Stimulated activated CD8-positive, alpha-beta memory T cell treated with anti-CD3 and anti-CD28 coated beads, Interleukin-15, amount 100 ng/mL, for 4 hours (primary cell): ENCODE measurements around the gene CCNF.
A peak's percentile ranks its signal among the peaks of the same experiment; 100 is the strongest.

Experiments
- DNase-seq, 2 donors: peaks; one replicate each; pipeline ENCODE4 v3.0.0-alpha.2; 2020; ENCODE audit warnings: low read depth in 2 of 2

CCNF gene

DNA sequence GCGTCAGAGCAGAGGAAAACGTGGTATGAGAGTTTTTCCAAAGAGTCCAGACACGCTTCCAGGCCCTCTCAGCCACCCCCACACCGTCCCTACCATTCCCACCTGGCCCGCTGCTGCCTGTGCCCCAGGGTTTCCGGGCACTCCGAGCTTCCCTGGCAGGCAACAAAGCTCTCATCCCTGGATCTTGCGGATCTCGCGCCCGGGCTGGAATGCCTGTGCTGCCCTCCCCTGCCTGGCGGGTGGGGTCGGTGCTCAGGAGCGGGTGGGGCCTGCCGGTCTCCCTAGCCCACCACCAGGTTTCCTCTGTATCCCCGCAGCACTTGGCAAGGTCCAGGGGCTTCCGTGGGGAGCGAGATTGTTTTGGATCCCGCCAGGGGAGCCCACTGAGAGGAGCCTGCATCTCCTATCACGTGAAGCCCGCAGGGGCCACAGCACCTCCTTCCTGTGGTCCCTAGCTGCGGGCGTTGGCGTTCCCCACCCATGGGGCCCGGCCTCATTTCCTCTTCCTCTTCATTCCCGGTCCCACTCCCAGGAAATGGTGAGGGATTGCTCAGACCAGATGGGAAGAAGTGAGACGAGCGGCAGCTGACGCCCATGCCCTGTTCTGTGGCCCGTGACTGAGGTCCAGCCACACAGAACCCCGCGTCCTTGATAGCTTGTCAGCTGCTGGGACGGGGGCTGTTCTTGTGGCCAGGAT lies 56.7 kb downstream of the CCNF start:
- DNase-seq: no peak

DNA sequence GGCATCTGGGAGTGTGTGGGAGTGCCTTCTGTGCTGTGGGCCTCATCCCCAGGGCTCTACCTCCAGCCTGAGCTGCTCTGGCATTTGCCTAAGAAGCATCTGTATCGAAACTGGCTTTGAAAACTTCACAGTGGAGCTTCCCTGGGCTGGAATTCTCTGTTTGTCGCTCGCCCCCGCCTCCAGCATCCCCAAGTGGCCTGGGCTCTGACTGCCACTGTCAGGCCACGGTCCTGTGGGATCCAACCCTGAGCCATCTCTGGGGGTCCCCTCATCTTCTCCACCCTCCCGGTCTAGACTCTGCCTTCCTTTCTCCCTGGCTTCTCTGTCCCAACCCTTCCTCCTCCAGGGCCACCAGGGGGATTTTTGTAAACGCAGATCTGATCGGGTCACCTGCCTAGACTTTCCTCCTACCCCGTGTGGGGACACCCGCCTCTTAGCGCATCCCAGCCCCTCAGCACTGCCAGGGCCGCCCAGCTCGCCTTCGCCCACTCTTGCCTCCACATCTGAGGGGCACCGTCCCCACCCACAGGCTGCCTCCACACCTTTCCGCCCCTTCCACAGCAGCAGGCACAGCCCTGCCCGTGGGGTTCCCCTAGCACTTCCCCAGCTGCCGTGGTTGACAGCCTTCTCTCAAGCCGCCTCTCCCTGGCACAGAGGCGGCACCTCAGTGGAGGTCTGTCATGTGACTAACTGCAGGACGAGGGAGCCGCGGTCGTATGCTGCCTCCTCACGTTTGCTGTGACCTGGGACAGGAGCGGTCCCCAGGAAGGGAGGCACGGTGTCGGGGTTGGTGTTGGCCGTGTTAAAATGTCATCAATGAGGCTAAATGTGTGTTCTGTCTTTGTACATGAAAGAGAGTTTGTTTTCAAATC lies 57.6 kb downstream of the CCNF start:
- peak; percentile 63 to 76 for DNase-seq

DNA sequence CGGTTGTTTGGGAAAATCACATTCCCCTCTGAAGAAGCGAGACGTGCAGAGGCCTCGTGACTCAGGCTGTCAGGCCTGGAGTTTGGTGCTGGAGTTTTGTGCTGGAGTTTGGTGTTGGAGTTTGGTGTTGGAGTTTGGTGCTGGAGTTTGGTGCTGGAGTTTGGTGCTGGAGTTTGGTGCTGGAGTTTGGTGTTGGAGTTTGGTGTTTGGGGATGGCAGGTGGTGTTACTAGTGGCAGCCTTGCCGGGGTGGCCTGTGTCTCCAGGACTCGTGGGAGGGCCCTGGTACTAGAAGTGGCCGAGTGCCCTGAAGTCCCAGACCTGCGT lies 58.2 kb downstream of the CCNF start:
- DNase-seq: no peak

DNA sequence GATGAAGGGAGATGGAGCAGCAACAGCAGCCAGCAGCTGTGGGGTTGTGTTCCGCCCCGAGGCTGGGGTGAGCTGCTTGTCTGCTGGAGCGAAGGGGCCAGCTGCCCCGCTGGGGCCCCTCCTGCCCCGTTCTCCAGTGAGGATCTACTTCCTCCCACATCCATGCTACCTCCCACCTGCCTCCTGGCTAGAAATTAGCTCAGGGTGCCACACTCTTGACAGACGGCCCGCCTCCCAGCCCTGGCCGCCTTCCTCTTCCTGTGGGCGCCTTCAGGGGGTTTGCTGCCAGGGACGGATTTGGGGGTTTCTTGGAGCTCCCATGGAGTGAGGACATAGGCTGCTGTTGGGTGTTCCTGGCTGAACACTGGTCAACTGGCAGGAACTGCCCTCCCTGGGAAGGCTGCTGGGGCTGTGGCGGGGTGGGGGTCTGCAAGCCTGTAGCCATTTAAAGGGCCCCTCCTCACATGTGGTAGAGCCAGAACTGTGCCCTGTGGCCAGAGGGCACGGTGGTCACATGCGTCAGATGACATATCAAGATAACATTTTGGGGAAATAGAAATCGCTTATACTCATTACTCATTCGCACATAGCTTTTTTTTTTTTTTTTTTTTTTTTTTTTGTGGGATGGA lies 58.8 kb downstream of the CCNF start:
- DNase-seq: no peak

DNA sequence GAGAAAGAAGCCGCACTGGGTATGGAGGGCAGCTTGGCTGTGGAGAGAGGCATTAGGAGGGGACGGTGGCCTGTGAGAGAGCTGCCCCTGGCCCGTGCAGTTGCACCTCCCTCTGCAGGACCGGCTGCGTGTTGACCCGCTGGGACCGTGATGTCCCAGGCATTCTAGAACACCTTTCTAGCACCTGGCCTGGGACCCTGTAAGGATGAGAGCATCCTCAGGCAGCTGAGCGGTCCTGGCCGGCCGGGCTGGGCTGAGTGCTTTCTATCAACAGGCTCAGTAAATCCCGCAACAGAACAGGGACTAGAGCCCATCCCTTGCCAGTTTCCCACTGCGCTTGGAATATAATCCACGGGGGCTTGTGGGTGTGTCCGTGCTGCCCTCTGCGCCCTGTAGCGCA lies 60.3 kb downstream of the CCNF start:
- no peak for DNase-seq

DNA sequence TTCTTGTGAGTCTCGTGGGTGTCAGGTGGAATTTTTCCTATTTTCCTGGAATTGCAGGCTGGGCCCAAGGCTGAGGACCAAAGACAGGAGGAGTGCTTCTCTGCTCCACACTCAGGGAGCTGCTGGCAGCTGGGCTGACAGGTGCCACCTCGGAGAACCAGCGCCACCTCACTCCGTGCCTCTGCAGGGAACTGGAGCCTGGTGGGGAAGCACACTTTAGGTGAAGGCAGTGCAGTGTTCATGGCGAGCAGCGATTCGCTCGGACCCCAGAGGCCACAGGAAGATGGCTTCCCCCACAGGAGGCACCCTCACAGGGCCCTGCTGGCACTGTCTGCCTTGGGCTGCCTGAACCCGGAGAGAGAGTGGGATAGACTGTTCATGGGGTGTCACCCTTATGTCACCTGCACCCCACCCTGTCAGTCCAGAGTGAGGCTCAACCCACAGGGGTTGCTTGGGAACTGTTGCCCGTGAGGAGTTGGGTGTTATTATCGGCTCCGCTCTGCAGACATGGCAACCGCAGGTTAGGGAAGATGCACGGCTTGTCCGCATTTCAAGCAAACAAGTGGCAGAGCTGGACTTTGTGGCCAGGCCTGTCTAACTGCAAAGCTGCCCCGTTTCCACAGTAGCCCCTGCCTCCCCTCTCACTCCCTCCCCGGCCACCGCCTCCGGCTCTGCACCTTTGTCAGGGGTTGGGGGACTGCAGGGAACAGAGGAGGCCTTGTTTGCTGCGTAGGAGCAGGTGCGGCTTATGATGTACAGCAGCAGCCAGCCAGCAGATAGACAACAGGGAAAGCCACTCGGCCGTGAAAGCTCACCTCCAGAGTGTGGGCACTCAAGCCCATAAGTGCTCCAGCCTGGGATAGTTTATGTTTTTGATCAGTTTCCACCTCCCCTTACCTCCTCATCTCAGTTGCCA lies 61.2 kb downstream of the CCNF start:
- no peak for DNase-seq

DNA sequence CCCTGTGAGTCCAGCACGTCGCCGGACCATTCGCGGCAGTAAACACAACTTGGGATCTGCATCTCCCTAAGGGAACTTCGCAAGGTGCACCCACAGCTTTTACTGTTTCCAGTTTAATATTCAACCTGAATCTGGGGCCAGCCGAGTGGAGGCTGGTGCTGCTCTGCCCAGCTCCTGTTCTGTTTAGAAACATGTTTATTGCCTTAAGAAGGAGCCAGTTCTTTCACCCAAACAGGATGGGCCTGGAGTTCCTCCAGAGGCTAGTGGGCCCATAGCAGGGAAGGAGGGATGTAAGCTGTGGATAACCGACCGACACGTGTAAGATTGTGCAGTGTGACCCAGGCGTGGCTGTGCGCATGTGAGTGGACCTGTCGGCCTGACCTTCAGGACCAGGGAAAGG lies 63.0 kb downstream of the CCNF start:
- no peak for DNase-seq

DNA sequence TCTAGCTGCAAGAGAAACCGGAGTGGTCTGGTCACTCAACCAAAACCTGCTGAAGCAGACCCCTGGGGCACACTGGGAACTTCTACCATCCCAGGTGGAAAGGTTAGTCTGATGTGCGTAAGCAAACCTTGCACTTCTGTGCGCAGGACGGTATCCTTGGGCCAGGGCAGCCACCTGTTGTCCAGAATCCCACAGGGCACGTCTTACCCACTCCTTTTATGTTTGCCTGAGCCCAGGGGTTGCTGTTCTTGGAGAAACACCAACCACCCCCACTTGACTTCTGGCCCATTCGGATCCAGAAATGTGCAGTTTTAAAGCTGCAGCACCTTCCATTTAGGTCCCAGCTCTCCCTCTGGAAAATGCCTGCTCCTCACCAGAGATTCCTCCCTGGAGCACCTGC lies 64.4 kb downstream of the CCNF start:
- DNase-seq: no peak

DNA sequence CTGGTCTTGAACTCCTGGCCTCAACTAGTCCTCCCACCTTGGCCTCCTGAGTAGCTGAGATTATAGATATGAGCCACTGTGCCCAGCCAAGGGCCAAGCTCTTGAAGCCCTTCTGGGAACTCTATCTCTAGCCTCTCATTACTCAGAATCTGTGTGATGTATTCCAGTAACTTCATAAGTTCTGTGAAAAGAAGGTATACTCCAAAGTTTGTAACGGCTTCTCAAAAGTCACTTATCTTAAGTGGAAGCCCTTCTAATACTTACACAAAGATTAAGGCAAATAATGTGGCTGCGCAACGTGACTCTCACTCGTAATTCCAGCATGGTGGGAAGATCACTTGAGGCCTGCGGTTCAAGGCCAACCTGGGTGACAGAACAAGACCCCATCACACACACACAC lies 65.4 kb downstream of the CCNF start:
- DNase-seq: no peak

DNA sequence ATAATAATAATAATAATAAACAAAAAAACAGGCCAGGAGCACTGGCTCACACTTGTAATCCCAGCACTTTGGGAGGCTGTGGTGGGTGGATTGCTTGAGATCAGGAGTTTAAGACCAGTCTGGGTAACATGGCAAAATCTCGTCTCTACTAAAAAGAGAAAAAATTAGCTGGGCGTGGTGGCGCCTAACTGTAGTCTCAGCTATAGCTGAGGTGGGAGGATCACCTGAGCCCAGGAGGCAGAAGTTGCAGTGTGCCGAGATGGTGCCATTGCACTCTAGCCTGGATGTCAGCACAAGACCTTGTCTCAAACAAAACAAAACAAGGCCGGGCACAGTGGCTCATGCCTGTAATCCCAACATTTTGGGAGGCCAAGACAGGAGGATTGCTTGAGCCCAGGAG lies 65.8 kb downstream of the CCNF start:
- no peak for DNase-seq

DNA sequence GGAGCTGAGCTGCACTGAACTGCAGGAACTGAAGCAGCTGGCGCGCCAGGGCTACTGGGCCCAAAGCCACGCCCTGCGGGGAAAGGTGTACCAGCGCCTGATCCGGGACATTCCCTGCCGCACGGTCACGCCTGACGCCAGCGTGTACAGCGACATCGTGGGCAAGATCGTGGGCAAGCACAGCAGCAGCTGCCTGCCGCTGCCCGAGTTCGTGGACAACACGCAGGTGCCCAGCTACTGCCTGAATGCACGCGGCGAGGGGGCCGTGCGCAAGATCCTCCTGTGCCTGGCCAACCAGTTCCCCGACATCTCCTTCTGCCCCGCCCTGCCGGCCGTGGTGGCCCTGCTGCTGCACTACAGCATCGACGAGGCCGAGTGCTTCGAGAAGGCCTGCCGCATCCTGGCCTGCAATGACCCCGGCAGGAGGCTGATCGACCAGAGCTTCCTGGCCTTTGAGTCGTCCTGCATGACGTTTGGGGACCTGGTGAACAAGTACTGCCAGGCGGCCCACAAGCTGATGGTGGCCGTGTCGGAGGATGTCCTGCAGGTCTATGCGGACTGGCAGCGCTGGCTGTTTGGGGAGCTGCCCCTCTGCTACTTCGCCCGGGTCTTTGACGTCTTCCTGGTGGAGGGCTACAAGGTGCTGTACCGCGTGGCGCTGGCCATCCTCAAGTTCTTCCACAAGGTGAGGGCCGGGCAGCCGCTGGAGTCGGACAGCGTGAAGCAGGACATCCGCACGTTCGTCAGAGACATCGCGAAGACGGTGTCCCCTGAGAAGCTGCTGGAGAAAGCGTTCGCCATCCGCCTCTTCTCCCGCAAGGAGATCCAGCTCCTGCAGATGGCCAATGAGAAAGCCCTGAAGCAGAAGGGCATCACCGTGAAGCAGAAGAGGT lies 67.2 kb downstream of the CCNF start:
- DNase-seq: no peak

DNA sequence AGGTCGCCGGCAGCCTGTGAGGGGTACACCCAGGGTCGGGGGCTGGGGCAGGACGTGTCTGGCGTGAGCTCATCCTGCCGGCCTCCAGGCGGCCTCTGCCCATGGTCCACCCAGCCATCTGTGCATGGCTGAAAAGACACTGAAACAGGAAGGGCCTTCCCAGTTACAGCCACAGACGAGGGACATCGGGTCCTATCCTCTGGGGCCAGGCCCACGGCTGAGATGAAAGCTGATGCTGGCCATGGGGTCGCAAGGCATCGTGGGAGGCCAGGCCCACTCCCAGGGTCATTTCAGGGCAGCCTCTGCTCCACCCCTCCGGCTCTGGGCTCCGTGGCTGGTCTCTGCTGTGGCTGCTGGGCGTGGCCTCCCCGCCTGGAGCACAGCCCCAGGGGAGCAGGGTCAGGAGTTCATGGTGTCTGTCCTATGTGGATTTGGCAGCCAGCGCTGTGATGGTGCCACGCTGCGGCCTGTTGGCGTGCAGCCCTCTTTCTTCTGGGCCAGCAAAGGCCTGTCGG lies 67.9 kb downstream of the CCNF start:
- DNase-seq: no peak

DNA sequence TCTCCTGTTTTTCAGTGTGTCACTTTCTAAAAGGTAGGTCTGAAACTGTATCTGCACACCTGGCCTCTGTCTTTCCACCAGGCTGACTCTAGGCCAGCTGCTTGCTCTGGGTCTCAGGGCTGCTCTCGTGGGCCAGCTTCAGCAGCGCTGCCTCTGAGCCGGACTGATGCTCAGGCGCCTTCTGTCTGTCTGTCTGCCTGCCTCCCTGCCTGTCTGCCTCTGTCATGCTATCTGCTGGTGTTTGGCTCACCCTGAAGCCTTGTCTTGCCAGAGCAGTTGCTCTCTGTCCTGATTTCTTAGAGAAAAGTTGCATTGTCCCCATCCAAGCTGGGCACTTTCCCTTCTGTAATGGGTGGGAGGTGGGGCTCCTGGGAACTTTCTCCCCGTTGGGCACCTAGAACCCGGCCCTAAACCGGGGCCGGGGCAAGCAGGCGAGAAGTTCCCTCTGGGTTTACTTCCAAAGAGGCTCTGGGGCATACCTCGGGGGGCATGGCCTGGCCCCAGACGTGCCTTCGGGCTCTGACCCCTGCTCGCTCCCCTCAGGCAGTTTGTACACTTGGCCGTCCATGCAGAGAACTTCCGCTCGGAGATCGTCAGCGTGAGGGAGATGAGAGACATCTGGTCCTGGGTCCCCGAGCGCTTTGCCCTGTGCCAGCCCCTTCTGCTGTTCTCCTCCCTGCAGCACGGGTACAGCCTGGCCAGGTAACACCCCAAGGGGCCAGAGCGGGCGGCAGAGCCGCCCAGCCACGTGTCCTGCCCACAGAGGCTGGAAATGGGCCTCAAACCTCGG lies 68.6 kb downstream of the CCNF start:
- DNase-seq: no peak

DNA sequence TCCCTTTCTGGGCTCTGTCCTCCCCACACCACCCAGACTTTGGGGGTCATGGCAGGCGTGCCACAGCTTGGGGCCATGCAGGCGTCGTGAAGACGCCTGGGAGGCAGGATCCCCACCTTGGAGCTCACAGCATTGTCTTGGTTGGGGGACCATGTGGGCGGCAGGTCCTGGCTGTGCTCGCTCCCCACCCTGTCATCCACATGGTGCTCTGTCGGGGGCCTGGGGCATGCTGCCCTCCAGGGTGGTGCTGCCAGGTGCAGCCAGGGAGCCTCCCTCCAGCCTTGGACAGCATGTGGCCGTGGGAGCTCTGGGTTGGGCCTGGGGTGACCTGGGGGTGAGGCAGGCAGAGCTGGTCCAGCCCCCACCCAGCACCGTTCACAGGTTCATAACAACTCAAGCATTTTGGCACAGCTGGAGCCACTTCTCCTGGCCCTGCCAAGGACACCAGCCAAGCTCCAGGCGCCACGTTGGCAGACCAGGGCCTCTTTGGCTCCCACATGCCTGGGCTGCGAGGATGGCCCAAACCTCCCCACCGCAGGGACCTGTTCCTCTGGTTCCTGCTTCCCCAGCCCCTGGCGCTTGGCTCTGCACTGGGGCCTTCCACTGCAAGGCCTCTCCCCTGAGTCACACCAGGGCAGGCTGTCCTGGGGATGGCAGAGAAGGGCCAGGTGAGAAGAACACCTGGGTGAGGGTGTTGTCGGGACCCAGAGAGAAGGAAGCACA lies 69.4 kb downstream of the CCNF start:
- DNase-seq: no peak

DNA sequence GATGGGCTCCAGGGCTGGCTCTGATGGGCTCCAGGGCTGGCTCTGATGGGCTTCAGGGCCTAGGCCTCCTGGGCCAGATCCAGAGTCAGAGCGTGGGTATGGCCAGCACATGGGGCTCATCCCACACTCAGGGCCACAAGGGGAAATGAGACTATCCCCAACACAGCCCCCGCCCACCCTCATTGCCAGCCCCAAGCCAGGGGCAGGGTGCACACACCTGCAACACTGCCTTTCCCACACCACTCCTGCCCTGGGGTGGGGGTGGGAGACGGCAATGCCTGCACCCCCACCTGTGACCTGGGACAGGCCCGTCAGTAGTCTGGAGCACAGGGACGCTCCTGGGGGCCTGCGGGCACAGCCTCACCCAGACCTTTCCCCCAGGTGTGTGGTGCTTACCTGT lies 70.2 kb downstream of the CCNF start:
- no peak for DNase-seq

DNA sequence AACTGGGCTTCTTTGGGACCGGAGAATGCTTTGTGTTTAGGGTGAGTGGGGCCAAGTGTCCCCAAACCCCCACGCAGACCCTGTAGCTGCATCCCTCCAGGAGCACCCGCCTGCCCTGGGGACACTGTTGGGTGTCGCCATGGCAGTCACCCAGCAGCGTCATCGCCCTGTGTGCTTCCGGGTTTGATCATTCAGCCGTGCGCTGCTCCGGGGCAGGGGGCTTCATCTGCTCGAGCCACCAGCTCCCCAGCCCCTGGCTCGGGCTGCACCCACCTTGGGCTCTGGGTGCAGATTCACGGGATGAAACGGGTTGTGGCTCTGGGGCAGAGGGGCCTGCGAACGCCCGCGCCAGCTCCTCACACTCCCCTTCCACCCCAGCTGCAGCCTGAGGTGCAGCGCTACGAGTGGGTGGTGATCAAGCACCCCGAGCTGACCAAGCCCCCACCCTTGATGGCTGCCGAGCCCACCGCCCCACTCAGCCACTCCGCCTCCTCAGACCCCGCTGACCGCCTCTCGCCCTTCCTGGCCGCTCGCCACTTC lies 70.7 kb downstream of the CCNF start:
- DNase-seq: no peak

DNA sequence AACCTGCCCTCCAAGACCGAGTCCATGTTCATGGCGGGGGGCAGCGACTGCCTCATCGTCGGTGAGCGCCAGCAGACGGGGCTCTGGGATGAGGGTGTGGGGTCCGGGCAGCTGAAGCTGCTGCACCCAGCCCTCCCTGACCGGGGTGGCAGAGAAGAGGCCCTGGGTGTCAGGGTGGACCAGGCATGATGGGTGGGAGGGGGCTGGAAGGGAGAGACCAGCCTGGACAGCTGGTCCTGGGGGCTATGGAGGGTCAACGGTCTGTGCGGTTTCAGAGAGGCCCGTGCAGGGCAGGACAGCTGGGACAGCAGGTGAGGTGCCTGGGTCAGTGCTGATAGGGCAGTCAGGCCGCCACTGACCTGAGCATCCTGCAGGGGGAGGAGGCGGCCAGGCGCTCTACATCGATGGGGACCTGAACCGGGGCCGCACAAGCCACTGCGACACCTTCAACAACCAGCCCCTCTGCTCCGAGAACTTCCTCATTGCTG lies 71.2 kb downstream of the CCNF start:
- DNase-seq: no peak

DNA sequence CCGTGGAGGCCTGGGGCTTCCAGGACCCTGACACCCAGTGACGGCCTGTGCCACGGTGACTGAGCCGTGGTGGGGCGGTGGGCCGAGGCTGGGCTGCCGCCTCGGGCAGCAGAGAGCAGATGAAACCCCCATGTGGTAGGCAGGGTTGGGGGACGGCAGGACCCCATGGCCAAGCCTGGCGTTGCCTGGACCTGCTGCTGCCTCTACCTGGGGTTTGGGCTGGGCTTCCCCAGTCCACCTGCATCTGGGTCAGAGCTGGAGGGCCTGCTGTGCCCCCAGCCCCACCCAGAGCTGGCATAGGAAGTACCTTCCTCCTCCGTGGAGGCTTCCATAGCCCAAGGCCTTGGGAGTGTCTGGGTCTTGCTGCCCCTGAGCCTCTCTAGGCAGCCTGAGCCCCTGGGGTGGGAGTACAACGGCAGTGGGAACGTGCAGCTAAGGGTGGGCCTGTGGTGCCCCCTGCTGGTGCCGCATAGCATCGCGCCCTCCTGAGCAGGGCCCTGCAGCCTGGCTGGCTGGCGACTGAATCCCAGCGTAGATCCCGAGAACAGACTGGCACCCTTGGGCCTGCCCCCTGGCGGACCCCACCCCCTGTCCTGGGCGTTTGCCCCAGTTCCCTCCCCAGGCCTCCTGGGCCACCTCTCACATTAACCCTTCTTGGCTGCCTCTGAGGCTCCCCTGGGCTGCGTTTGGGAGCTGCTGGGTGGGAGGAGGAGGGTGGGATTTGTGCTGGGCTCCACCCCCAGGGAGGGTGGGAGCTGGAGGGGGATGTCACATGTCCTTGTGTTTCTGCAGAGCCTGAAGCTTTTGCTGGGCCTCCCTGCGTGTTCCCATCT lies 71.9 kb downstream of the CCNF start:
- peak; percentile 49 to 58 for DNase-seq
